Effector CD8-positive, alpha-beta T cell (primary cell): Measurements from ENCODE around the gene EAF2.
"Not testable (repeated sequence)": the region's sequence is repeated elsewhere in the genome, so short reads cannot be mapped to it uniquely, and the experiment has no call there.

ENCODE experiments used
- DNase-seq: peaks from one replicate; lab custom pipeline; 2025; lab: John Stamatoyannopoulos, UW

Gene EAF2

DNA sequence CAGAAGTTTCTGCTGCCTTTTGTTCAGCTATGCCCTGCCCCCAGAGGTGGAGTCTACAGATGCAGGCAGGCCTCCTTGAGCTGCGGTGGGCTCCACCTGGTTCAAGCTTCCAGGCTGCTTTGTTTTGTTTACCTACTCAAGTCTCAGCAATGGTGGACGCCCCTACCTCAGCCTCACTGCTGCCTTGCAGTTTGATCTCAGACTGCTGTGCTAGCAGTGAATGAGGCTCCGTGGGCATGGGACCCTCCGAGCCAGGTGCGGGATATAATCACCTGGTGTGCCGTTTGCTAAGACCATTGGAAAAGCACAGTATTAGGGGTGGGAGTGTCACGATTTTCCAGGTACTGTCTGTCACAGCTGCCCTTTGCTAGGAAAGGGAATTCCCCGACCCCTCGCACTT is 28.2 kb downstream of the EAF2 start:
- not testable (repeated sequence) for DNase-seq

DNA sequence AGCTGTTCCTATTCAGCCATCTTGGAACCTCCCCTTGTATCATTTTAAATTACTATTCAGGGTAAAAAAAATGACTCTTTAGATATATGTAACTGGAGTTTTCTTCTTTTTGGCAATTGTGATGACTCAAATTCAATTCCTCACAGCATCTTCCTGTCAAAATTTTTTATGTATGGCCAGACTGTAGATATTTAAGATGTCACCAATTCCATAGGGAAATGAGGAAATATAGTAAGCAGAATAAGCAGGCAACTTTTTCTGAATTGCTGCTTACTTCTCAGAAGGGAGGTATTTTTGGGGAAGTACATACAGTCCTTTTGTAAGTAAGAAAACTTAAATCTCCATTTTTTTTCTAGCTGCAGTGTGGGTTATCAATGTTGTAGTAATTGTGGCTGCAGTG is 28.8 kb downstream of the EAF2 start:
- no peak for DNase-seq

DNA sequence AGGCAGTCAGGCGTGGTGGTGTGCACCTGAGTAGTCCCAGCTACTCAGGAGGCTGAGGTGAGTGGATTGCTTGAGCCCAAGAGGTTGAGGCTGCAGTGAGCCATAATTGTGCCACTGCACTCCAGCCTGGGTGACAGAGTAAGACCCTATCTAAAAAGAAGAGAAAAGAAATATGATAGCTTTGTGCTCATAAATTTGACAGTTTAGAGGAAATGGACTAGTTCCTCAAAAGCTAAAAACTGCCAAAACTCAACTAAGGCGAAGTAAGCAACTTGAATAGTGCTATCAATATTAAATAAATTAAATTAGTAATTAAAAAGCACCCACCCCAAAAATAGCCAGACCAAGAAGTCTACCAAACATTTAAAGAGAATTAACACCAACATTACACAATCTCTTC is 34.7 kb downstream of the EAF2 start:
- DNase-seq: no peak

DNA sequence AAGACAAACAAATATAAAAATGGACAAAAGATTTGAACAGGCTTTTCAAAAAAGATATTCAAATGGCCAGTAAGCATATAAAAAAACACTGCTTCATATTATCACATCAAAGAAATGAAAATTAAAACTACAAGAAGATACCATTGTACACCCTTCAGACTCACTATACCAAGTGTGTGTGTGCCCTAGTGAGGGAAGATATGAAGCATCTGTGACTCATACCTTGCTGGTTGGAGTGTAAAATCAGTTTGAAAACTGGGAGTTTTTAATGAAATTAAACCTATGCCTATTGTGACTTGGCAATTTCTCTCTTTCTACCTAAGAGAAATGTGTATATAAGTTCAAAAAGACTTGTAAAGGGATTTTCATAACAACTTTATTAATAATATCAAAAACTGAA is 35.7 kb downstream of the EAF2 start:
- no peak for DNase-seq

DNA sequence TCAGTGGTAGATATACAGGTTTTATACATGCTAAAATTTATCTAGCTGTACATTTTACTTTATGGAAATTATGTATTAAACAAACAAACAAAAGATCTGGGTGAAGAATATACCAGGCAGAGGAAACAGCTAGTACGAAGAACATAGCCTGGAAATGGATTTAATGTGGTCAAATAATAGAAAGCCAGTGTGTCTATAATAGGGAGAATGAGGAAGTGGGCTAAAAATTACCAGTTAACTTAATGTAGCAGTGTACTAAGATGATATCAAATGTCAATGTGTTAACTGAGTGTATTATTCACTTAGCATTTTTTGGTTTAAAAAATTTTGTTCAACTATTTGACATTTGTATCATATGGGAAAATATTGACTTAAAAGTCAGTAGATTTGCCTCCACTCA is 36.4 kb downstream of the EAF2 start:
- DNase-seq: no peak

DNA sequence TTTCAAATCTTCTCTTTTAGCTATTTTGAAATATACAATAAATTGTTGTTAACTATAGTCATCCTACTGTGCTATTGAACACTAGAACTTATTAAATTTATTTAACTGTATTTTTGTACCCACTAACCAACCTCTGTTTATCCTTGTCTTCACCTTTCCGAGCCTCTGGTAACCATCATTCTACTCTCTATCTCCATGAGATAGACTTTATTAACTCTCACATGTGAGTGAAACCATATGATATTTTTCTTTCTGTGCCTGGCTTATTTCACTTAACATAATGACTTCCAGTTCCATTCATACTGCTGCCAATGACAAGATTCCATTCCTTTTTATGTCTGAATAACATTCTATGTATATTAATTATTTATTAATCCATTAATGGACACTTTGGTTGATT is 43.4 kb downstream of the EAF2 start:
- no peak for DNase-seq

DNA sequence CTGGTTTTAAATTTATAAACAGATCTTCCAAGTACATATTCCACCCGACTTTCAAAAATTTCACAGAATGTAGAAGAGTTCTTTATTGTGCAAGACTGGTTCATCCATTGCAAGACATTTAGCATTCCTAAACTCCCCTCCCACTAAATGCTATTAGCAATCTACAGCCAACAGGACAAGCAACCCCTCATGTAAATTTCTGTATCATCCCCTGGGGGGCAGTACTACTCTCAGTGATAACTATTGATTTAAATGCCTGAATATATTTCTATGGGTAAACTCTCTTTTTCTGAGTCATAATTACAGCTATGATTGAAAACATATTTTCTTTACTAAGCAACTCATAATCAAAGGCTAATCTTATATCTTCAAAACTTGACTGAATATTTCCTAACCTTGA is 48.5 kb downstream of the EAF2 start:
- DNase-seq: no peak

DNA sequence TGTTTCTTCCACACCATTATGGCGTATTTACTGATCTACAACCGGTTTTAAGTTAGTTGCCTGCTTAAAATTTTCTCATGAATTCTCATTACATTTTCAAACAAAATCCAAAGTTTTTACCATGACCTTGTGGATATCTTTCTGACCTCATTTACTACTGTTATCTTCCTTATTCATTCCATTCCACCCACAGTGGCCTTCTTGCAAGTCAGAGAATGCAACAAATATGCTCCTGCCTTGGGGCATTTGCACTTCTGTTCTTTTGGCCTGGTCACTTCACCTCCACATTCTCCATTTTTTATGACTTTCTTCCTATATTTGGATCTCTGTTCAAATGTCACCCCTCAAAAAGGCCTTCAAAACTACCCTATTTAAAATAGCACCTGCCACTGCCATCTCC is 50.4 kb downstream of the EAF2 start:
- DNase-seq: no peak

DNA sequence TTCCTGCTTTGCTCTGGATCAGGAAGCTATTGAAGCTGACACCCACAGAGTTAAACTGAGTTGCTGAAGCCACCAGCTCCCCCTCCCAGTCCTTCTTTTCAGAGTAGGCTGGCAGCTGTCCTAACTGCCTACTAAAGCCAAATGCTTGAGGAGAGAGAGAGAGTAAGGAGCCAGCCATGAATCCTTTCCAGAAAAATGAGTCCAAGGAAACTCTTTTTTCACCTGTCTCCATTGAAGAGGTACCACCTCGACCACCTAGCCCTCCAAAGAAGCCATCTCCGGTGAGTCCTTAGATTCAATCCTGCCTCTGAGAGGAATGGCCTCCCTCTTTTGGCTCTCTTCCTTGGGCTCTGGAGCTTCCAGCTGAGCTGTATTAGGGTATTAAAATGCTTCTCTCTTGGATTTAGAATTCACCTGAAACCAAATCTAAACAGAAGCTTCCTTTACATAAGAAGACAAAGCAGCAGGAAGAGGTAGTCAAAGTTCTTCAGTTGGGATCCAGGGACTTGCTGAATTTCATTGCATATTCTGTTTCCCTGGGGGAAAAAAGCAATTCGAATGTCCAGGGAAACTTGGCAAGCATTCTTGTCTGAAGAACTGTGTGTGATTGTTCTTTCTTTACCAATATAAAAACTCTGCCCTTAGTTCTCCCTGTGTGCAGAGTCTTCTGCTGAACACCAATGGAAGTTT is 59.4 kb downstream of the EAF2 start, which contains the start of gene SLC15A2:
Gene SLC15A2, plus strand, starts transcription at position 101 of the 690 bp plus-strand sequence. Its CDS starts 76 bp downstream, at position 177.
- DNase-seq: no peak

DNA sequence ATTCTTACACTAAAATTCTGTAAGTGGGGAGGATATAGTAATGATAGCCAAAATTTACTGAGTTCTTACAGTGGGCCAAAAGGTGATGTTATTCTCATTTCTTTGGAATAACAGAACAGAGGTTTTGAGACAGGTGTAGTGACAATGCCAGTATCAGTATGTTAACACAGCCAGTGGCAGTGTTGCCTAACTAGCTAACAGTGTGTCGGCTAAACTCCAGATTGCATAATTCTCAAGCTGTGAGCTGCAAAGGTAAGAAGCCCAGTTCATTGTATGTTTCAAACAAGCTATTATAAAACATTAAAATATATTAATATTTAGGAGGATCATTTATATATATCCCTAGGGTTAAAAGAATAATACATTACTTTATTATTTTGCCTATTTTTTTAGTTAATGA is 60.1 kb downstream of the EAF2 start:
- no peak for DNase-seq

DNA sequence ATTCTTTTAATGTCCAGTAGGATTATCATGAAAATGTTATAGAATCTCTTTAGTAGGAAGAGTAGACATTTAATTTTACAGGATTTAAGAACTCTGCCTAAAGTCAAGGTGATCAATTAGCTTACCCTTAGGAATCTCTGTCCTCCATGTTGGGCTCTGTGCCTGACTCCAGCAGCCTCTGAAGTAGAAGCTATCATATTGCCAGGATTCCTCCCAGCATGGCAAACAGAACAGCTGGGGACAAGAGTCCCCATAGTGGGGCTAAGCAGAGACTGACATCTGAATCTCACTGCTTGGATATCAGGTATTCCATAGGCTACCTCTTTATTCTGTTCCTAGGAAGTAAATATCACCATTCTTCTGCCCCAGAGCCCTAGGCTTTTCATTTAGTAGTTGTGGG is 60.7 kb downstream of the EAF2 start:
- no peak for DNase-seq

DNA sequence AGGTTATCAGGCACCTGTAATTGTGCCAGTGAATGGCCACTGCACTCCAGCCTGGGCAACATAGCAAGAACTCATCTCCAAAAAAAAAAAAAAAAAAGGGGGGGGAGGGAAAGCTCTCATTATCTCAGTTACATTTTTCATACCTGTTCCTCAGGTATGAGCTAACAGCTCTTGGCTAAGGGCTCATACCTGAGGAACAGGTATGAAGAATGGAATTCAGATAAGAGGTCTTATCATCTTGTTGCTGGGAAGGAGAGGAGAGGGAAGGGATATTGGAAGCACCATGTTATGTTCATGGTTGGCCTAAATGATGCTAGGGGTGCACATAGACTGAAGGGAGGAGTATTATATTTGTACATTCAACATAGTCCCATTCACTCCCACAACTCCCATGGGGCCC is 61.8 kb downstream of the EAF2 start:
- no peak for DNase-seq

DNA sequence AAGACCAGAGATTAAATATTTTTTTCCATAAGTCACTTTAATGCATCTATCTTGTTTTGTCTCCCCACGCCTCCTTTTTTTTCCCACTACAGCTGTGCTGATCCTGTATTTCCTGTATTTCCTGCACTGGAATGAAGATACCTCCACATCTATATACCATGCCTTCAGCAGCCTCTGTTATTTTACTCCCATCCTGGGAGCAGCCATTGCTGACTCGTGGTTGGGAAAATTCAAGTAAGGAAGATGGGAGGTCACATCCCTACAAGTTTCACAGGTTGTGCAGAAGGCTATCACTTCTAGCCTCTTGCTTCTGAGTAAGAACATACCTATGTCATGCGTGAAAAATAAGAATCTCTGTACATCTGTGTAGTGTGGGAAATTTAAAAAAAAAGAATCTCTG is 62.3 kb downstream of the EAF2 start:
- DNase-seq: no peak

DNA sequence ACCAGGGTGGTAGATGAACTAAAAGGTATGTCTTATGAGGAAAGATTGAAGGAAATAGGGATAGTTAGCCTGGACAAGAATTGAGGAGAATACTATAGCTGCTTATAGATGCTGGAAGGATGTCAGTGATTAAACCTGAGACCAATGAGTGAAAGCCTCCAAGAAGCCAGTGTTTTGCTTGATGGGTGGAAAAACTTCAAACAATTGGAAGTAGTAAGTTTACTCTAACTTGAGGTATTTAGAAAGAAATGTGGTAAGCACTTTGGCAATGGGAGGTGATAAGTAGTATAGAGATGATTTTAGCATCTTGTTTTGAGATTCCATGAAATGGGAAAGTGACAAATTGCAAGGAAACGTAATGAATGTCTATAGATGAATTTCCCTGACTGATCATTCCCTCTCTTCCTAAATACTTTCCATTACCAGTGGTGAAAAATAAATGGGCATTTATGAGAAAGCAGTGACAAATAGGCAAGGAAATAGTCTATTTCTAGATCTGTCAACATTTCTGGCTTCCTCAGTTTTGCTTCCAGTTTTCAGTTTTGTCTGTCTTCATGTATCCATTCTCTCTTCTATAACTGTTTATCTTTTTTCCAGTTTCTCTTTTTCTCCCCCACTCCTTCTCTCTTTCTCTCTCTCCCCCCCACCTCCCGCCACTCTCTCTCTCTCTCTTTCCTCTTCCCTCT is 78.4 kb downstream of the EAF2 start:
- DNase-seq: no peak

DNA sequence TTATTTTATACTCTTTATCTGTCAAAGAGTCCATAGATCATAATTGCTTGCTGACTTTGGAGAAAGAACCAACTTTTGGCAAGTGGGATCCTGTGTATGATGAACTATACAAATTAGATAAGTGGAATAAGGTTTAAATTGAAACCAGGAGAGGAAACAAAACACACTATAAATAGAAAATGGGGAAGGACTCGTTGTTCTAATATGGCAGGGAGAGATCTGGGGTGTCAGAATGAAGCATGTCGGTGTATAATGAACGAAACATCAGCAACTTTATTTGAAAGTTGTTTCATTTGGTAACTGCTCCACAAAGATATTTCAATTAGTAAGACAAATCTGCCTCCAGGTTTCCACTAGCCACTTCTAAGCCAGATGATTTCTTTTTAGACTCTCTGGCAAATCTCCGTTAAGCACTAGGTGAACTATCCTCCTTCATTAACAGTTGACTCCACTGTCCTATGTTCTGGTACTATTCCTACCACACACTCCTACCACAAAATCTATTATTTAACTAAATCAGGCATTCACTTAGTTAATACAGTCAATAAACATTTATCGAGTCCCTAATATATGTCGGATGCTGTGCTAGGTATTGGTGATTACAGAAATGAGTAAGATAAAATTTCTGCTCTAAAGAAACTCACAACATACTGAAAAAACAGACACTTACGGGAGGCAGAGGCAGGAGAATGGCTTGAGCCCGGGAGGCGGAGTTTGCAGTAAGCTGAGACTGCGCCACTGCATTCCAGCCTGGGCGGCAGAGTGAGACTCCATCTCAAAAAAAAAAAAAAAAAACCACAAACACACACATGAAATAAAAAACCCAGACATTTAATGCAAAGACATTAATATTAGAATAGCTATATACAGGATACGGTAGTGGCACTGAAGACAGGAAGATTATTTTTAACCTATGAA is 79.3 kb downstream of the EAF2 start:
- no peak for DNase-seq

DNA sequence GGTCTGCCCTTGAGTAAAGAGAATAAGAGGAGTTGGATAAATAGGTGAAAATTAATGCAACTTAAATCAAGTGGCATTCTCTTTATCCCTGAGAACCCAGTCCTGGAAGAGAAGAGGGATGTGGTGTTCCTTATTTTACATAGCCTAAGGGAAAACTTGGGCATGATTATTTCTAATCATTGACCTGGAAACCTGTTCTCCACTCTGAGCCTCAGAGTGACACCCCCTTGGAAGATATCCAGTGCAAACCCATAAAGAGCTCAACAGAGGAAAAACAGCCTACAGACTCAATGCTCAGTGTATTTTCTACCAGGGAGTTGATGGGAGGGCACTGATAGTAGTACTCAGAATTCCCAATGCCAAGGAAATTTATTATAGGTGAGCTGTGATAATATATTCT is 81.2 kb downstream of the EAF2 start:
- DNase-seq: no peak

DNA sequence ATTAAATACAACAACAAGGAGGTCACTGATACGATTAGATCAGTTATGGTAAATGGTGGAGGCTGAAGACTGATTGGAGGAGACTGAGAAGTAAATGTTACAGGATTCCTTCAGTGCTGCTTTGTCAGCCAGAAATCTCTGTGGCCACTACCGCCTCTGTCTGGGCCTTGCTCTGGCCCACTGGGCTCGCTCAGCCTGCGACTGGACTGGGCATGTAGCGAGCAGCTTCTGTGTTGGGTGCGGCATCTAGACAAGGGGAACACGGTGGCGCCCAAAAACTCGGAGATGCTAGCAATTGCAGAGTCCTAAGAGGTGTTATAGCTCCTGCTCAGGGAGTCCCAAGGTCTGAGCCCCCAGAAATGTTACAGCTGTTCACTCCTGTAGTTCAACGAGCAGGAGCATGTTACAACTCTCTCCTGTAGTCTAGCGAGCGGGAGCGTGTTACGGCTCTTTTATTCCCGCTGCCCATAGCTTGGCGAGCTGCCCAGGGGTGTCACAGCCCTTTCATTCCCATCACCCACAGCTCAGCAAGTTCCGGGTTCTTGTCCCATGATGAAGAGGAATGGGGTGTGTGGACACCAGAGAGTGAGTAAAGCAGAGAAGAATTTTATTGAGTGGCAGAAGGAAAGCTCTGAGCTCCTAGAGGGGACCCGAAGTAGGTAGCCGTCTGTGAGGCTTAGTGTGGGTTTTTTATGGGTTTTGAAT is 83.9 kb downstream of the EAF2 start:
- no peak for DNase-seq

DNA sequence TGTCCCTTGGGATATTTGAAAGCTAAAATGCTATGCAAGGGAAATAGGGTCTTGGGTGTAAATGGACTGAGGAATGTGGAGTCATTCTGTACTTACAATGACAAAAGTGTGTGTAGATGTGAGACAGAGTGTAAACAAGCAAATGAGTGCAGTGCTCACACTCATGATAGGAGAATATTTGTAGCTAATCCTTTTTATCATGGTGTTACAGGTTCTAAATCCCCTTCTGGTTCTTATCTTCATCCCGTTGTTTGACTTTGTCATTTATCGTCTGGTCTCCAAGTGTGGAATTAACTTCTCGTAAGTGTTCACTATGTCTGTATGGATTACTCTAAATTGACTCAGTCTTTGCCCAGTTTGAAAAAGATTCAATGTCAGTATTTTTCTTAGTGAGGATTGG is 89.7 kb downstream of the EAF2 start:
- no peak for DNase-seq

DNA sequence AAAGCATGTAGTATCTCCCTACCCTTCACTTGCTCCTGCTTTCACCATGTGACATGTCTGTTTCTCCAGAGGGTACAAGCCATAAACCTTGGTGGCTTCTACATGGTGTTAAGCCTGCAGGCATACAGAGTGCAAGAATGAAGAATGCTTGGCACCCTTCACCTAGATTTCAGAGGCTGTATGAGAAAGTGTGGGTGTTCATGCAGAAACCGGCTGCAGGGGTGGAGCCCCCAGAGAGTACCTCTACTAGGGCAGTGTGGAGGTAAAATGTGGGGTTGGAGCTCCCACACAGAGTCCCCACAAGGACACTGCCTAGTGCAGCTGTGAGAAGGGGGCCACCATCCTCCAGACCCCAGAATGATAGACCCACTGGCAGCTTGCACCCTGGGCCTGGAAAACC is 91.4 kb downstream of the EAF2 start:
- DNase-seq: no peak
